GM12864 (cell line): Measurements from ENCODE around the gene UPB1.

Experiments
- DNase-seq: peaks from one replicate; pipeline ENCODE4 v3.0.0-alpha.2; 2011; ENCODE audit warnings: low read depth
- H3K4me3 ChIP-seq: 2 replicates; pipeline ENCODE4 v1.5.1; 2011; ENCODE audit warnings: mild to moderate bottlenecking, low read depth, low read length, control low read depth
- CTCF ChIP-seq: IDR thresholded peaks from 2 replicates; pipeline ENCODE4 v1.5.1; 2011; ENCODE audit warnings: low read depth, mild to moderate bottlenecking, moderate library complexity, low read length, control low read depth, inconsistent platforms; ENCODE audit errors: missing control alignments

UPB1 gene

GRCh38 chr22:24559471-24559870, 64.3 kb downstream of the UPB1 start:
- no peak for TF ChIP-seq CTCF
- no peak for DNase-seq
- no peak overlapping the region for H3K4me3 ChIP-seq

- no peak for DNase-seq
- TF ChIP-seq CTCF: no peak
- H3K4me3 ChIP-seq: no peak overlapping the region
These were observed 68.1 kb downstream of the UPB1 start for GRCh38 chr22:24563246-24563645.

GRCh38 chr22:24564376-24565058, 69.4 kb downstream of the UPB1 start:
- TF ChIP-seq CTCF: no peak
- H3K4me3 ChIP-seq: no peak overlapping the region
- no peak for DNase-seq

- no peak overlapping the region for H3K4me3 ChIP-seq
- TF ChIP-seq CTCF: no peak
- DNase-seq: no peak
These were observed 69.9 kb downstream of the UPB1 start for GRCh38 chr22:24565077-24565476.

GRCh38 chr22:24566899-24567511, 71.9 kb downstream of the UPB1 start:
- no peak for TF ChIP-seq CTCF
- no peak overlapping the region for H3K4me3 ChIP-seq

GRCh38 chr22:24567668-24568067, 72.5 kb downstream of the UPB1 start:
- H3K4me3 ChIP-seq: no peak overlapping the region
- no peak for TF ChIP-seq CTCF
- DNase-seq: no peak

More at GRCh38 chr22:24566899-24567511, 71.9 kb downstream of the UPB1 start:
- no peak for DNase-seq

GRCh38 chr22:24571266-24571665, 76.1 kb downstream of the UPB1 start:
- H3K4me3 ChIP-seq: no peak overlapping the region
- no peak for TF ChIP-seq CTCF
- no peak for DNase-seq
